ENCODE data around the gene VCL. TPM values are rescaled to one million over a fixed set of nuclear protein-coding genes. Genes with fewer than 3 reads are reported as not detected.
A peak's percentile ranks its signal among the peaks of the same experiment; 100 is the strongest.
"Not testable (repeated sequence)": the region's sequence is repeated elsewhere in the genome, so short reads cannot be mapped to it uniquely, and the experiment has no call there.

VCL gene
- total RNA-seq, 2 experiments from 2014 or later, result 27.8 to 29.2 TPM

DNA sequence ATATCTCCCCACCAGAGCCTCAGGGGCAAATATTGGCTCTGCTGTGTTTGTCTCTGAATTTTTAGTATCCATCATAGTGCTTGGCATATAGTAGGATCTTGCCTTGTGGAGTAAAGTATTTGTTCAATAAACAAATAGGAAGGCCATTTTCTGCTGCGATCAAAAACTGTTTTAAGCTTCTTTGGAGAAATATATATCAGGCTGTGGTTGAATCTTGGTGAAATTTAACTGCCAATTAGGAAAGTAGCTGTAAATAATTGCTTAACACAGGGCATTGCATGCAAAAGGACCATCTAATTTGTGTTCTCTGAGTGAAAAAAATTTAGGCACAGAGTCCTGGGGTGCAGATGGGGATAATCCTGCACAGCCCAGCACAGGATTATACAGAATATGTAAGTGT lies 15.1 kb downstream of the VCL start:
- Mint-ChIP-seq H3K9me3 (no peaks in the 10 kb centered on the region), H3K4me1 (ENCODE audit: low read depth) (peaks cover 41% of the 10 kb centered on the region), H3K27me3 (no peaks in the 10 kb centered on the region), H3K27ac (no peak overlapping the region), H3K36me3 (no peaks in the 10 kb centered on the region), H3K4me3 (no peak overlapping the region)
- DNase-seq, result no peak
- POLR2A ChIA-PET, result no interaction called here
- CTCF ChIA-PET, result interaction anchor here (0.6 to 1.4 kb wide), 2 partner anchors 91 to 498 kb away, joined by 3 to 5 read pairs; no protein-coding TSS in a partner anchor
- intact Hi-C loops (cut with micrococcal nuclease), result no loop called here

DNA sequence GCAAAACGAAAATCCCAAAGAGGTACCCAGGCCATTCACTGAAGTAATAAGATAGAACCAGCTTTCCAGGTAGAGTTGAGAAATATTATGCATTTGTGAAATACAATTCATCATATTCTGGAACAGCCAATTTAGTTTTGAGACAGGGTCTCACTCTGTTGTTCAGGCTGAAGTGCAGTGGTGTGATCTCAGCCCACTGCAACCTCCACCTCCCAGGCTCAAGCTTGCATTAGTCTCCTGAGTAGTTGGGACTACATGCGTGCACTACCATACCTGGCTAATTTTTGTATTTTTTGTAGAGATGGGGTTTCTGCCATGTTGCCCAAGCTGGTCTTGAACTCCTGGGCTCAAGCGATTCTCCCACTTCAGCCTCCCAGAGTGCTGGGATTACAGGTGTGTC lies 16.7 kb downstream of the VCL start:
- H3K27ac Mint-ChIP-seq; DNase-seq; H3K36me3 Mint-ChIP-seq; H3K27me3 Mint-ChIP-seq; intact Hi-C loops (cut with micrococcal nuclease); H3K9me3 Mint-ChIP-seq; H3K4me3 Mint-ChIP-seq; POLR2A ChIA-PET; CTCF ChIA-PET: not testable (repeated sequence)
- H3K4me1 Mint-ChIP-seq (ENCODE audit: low read depth), result peaks cover 35% of the 10 kb centered on the region

DNA sequence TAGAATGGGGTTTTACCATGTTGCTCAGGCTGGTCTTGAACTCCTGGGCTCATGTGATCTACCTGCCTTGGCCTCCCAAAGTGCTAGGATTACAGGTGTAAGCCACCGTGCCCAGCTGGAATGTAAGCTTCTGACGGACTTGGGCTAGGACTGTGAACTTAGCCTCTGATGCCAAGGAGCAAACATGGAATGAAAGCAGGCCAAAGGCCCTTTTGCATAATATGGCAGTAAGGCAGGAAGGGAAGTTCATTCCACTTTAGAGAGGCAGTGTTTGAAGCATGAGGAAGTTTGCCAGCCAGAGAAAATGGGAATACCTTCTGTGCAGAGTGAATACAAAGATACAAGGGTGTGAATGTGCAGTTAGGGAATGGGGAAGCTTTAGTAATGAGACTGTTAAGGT lies 20.3 kb downstream of the VCL start:
- Mint-ChIP-seq H3K27me3 (no peaks in the 10 kb centered on the region), H3K36me3 (peaks cover 2% of the 10 kb centered on the region), H3K4me3 (no peak overlapping the region), H3K4me1 (ENCODE audit: low read depth) (peaks cover 26% of the 10 kb centered on the region), H3K27ac (no peak overlapping the region), H3K9me3 (no peaks in the 10 kb centered on the region)
- no peak for DNase-seq
- POLR2A ChIA-PET, result interaction anchor here (0.5 kb wide), 1 partner anchor 141 kb away, joined by 3 read pairs; no protein-coding TSS in a partner anchor
- intact Hi-C loops (cut with micrococcal nuclease), result no loop called here
- CTCF ChIA-PET, result no interaction called here

DNA sequence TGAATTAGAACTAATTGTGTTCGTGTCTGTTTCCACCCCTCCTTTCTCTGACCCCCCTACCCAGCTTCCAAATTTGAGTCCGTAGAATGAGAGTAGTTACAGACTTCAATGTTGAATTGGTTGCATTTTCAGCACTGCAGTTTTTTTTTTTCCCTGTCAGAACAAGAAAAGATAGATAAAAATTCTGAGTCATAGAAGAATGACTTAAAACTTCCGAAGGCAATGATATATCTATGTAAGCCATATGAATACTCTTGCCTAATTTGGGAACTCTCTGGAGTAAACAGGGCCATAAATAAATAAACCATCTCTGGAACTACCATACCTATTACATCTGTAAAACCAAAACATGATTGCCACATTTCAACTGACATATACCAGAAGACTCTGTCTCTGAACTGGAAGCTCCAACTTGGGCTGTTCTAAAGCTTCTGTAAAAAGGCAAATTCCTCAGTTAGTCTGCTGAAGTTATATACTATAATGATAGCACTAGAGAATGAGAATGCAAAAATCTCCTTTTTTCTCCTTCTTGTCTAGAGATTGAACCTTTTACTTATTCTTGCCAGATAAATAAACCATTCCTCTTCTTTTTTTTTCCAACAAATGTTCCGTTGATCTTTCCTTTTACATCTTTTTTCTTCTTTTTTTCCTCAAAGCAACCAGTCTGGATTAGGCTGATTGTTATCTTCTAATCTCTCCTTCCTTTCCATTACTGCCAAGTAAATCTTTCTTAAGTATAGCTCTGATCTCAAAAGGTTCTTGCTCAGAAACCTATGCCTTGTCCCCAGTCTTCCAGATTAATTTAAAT lies 23.5 kb downstream of the VCL start:
- ChIA-PET CTCF (interaction anchor here (0.6 to 1.9 kb wide), 10 partner anchors 10 to 469 kb away, joined by 3 to 7 read pairs (median 3); no protein-coding TSS in a partner anchor), POLR2A (interaction anchor here (0.9 to 1.3 kb wide), 3 partner anchors 10 to 28 kb away, joined by 3 to 10 read pairs (median 4); no protein-coding TSS in a partner anchor)
- H3K9me3 Mint-ChIP-seq, result no peaks in the 10 kb centered on the region
- H3K36me3 Mint-ChIP-seq, result peaks cover 2% of the 10 kb centered on the region
- peaks cover 37% of the 10 kb centered on the region for H3K4me1 Mint-ChIP-seq (ENCODE audit: low read depth)
- intact Hi-C loops (cut with micrococcal nuclease), result loop anchor here (2.0 kb wide), 4 partner anchors 29 to 65 kb away; no protein-coding TSS in a partner anchor
- H3K27ac Mint-ChIP-seq, result peak overlapping the region; percentile 79
- H3K4me3 Mint-ChIP-seq, result peak overlapping the region; percentile 22
- no peaks in the 10 kb centered on the region for H3K27me3 Mint-ChIP-seq
- DNase-seq, result peak; percentile 18

DNA sequence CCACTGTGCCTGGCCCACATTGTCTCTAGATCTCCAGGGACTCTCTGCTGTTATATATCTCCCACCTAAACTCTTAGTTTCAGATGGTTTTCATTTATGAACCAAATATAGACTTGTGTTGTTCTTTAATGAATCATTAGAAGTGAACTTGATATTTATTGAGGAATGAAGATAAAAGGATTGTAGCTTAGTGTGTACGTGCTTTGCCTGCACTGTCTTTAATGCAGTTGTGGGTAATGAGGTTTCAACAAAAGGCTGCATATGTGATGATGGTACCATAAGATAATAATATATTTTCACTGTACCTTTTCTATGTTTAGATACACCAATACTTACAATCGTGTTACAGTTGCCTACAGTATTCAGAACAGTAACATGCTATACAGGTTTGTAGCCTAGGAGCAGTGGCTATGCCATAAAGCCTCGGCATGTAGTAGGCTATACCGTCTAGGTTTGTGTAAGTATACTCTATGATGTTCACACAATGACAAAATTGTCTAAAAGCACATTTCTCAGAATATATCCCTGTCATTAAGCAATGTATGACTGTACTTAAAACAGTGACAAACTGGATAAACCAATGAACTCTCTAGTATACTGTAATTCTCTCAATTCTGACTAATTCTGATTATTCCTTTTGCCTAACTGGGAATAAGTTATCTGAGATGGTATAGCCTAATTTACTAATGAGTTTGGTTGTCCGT lies 25.2 kb downstream of the VCL start:
- H3K4me1 Mint-ChIP-seq (ENCODE audit: low read depth), result peaks cover 51% of the 10 kb centered on the region
- no peak overlapping the region for H3K27ac Mint-ChIP-seq
- no peak for DNase-seq
- intact Hi-C loops (cut with micrococcal nuclease), result no loop called here
- H3K27me3 Mint-ChIP-seq, result no peaks in the 10 kb centered on the region
- H3K4me3 Mint-ChIP-seq, result no peak overlapping the region
- peaks cover 2% of the 10 kb centered on the region for H3K36me3 Mint-ChIP-seq
- ChIA-PET CTCF (interaction anchor here (0.9 to 1.4 kb wide), 3 partner anchors 137 to 143 kb away, joined by 3 to 7 read pairs (median 4); no protein-coding TSS in a partner anchor), POLR2A (no interaction called here)
- no peaks in the 10 kb centered on the region for H3K9me3 Mint-ChIP-seq

DNA sequence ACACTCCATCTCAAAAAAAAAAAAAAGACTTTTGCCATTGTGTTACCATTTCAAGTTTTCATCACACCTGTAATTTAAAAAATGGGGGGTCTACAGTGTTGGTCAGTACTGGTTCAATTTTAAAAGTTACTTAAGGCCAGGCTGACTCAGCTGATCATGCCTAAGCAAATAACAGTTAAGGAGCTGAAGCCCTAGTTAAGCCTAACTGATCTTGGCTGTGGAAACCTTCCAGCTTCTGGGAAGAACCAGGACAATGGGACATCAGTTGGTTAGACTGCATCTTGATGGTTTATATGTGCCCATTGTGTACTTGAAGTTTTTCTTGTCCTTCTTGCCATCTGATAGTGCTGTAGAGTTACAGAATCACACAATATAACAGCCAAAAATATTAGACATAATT lies 26.7 kb downstream of the VCL start:
- Mint-ChIP-seq H3K36me3 (peaks cover 2% of the 10 kb centered on the region), H3K9me3 (no peaks in the 10 kb centered on the region), H3K4me1 (ENCODE audit: low read depth) (peaks cover 51% of the 10 kb centered on the region), H3K4me3 (no peak overlapping the region), H3K27ac (no peak overlapping the region), H3K27me3 (no peaks in the 10 kb centered on the region)
- ChIA-PET POLR2A (interaction anchor here (0.6 kb wide), 1 partner anchor 526 kb away, joined by 3 read pairs; no protein-coding TSS in a partner anchor), CTCF (interaction anchor here (0.6 to 2.1 kb wide), 2 partner anchors 57 to 83 kb away, joined by 3 to 6 read pairs; no protein-coding TSS in a partner anchor)
- no peak for DNase-seq
- intact Hi-C loops (cut with micrococcal nuclease), result no loop called here

DNA sequence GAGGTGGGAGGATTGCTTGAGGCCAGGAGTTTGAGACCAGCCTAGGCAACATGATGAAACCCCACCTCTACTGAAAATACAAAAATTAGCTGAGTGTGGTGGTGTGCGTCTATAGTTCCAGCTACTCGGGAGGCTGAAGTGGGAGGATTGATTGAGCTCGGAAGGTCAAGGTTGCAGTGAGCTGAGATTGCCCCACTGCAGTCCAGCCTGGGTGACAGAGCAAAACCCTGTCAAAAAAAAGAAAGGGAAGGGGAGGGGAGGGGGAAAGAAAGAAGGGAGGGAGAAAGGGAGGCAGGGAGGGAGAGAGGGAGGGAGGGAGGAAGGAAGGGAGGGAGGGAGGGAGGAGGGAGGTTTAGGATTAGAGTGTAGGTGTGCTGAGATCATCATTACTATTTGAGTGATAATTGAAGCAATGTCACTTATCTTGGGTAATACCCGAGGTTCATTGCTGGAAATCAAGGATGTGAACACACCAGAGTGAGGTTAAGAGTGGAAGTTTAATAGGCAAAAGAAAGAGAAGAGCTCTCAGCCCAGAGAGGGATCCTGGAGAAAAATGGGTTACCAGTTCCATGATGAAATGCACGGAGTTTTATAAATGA lies 27.6 kb downstream of the VCL start:
- no peak overlapping the region for H3K27ac Mint-ChIP-seq

DNA sequence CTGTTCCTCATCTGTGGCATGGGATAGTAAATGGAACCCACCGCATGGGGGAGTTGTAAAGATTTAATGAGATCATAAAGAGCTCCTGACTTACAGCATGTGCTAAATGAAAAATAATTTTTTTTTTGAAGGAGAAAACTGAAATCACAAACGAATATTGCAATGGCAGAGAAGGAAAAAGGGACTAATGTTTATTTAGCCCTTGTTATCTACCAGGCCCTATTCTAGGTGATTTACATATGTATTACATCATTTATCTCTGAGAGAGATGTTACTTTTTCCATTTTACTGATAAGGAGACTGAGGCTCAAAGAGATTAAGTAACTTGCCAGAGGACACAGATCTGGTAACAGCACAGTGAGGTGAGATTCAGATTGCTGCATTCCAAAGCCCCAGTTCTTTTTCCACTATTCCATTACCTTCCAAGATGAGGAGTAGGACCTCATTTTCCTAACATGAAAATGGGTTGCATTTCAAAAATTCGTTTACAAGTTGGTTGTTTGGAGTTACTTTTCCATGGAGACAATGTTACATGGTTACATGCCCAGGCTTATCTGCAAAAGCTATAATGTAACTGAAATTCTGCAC lies 28.6 kb downstream of the VCL start:
- ChIA-PET CTCF (interaction anchor here (0.9 kb wide), 1 partner anchor 147 kb away, joined by 3 read pairs; no protein-coding TSS in a partner anchor), POLR2A (no interaction called here)
- no peak for DNase-seq
- intact Hi-C loops (cut with micrococcal nuclease), result no loop called here
- peaks cover 56% of the 10 kb centered on the region for H3K4me1 Mint-ChIP-seq (ENCODE audit: low read depth)
- no peaks in the 10 kb centered on the region for H3K27me3 Mint-ChIP-seq
- no peak overlapping the region for H3K27ac Mint-ChIP-seq
- H3K9me3 Mint-ChIP-seq, result no peaks in the 10 kb centered on the region
- H3K36me3 Mint-ChIP-seq, result peaks cover 2% of the 10 kb centered on the region
- H3K4me3 Mint-ChIP-seq, result no peak overlapping the region

More for the DNA sequence above, 27.6 kb downstream of the VCL start:
- H3K4me1 Mint-ChIP-seq (ENCODE audit: low read depth), result peaks cover 56% of the 10 kb centered on the region
- no peak overlapping the region for H3K4me3 Mint-ChIP-seq
- peaks cover 2% of the 10 kb centered on the region for H3K36me3 Mint-ChIP-seq
- H3K27me3 Mint-ChIP-seq, result no peaks in the 10 kb centered on the region
- CTCF ChIA-PET, result interaction anchor here (0.9 to 2.1 kb wide), 2 partner anchors 56 to 146 kb away, joined by 3 to 6 read pairs; no protein-coding TSS in a partner anchor
- POLR2A ChIA-PET, result no interaction called here
- no peaks in the 10 kb centered on the region for H3K9me3 Mint-ChIP-seq
- intact Hi-C loops (cut with micrococcal nuclease), result no loop called here
- no peak for DNase-seq

DNA sequence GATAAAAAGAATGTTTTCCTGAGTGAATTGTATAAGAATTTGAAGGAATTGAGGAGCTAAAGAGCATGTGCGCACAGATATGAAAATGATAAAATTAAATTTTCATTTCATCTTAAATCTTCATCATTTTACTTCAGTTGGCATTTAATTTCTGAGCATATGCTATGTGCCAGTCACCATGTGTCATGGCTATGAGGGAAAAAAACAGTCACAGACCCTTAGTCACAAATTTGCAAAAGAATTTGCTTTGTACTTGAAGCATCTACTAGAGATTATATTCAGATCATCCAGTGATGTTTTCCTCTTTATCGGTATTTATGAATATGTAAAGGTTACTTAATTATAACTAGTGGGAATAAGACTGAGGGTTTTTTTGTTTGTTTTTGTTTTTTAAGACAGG lies 29.8 kb downstream of the VCL start:
- Mint-ChIP-seq H3K27ac (no peak overlapping the region), H3K9me3 (no peaks in the 10 kb centered on the region), H3K36me3 (peaks cover 2% of the 10 kb centered on the region), H3K27me3 (no peaks in the 10 kb centered on the region), H3K4me1 (ENCODE audit: low read depth) (peaks cover 51% of the 10 kb centered on the region), H3K4me3 (no peak overlapping the region)
- ChIA-PET CTCF (interaction anchor here (1.5 kb wide), 1 partner anchor 54 kb away, joined by 4 read pairs; no protein-coding TSS in a partner anchor), POLR2A (interaction anchor here (0.6 kb wide), 1 partner anchor 53 kb away, joined by 3 read pairs; no protein-coding TSS in a partner anchor)
- DNase-seq, result no peak
- intact Hi-C loops (cut with micrococcal nuclease), result no loop called here

DNA sequence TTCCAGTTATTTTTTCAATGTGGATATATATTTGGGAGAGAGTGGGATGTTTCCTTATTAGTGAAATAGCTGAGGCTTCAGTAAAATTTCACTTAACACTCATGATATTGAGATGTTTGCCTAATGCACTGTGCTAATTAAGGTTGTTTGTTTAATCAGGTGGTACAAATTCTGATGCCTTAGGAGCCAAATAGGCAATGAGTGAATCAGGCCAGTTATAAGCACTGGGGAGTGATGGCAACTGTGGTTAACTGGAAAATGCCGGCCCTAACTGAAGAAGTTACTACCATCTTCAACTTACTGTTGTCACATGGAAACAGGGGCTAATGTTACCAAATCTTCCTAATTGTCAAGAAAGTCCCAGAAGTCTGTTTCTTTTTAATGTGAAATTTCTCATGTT lies 32.0 kb downstream of the VCL start:
- CTCF ChIA-PET, result interaction anchor here (1.5 to 2.1 kb wide), 2 partner anchors 89 to 144 kb away, joined by 4 to 6 read pairs; no protein-coding TSS in a partner anchor
- POLR2A ChIA-PET, result no interaction called here
- DNase-seq, result no peak
- intact Hi-C loops (cut with micrococcal nuclease), result no loop called here
- H3K27me3 Mint-ChIP-seq, result no peaks in the 10 kb centered on the region
- H3K4me3 Mint-ChIP-seq, result no peak overlapping the region
- H3K27ac Mint-ChIP-seq, result no peak overlapping the region
- H3K9me3 Mint-ChIP-seq, result no peaks in the 10 kb centered on the region
- peaks cover 60% of the 10 kb centered on the region for H3K4me1 Mint-ChIP-seq (ENCODE audit: low read depth)
- no peaks in the 10 kb centered on the region for H3K36me3 Mint-ChIP-seq

DNA sequence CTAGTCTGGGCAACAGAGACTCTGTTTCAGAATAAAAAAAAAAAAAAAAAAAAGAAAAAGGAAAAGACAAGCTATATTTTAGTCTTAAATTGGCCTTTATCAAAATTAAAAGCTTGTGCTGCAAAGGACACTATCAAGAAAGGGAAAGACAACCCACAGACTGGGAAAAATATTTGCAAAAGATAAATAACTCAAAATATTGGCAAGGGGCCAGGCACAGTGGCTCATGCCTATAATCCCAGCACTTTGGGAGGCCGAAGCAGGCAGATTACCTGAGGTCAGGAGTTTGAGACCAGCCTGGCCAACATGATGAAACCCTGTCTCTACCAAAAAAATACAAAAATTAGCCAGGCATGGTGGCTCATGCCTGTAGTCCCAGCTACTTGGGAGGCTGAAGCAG lies 34.3 kb downstream of the VCL start:
- H3K9me3 Mint-ChIP-seq; intact Hi-C loops (cut with micrococcal nuclease): not testable (repeated sequence)

More for the DNA sequence above, 34.3 kb downstream of the VCL start:
- DNase-seq, H3K4me3 Mint-ChIP-seq, H3K36me3 Mint-ChIP-seq, H3K27me3 Mint-ChIP-seq, H3K27ac Mint-ChIP-seq, CTCF ChIA-PET: not testable (repeated sequence)
- H3K4me1 Mint-ChIP-seq (ENCODE audit: low read depth), result peaks cover 52% of the 10 kb centered on the region
- POLR2A ChIA-PET, result interaction anchor here (0.5 kb wide), 1 partner anchor 620 kb away, joined by 3 read pairs; no protein-coding TSS in a partner anchor
